ENCODE results near the gene THTPA.

Gene THTPA

DNA sequence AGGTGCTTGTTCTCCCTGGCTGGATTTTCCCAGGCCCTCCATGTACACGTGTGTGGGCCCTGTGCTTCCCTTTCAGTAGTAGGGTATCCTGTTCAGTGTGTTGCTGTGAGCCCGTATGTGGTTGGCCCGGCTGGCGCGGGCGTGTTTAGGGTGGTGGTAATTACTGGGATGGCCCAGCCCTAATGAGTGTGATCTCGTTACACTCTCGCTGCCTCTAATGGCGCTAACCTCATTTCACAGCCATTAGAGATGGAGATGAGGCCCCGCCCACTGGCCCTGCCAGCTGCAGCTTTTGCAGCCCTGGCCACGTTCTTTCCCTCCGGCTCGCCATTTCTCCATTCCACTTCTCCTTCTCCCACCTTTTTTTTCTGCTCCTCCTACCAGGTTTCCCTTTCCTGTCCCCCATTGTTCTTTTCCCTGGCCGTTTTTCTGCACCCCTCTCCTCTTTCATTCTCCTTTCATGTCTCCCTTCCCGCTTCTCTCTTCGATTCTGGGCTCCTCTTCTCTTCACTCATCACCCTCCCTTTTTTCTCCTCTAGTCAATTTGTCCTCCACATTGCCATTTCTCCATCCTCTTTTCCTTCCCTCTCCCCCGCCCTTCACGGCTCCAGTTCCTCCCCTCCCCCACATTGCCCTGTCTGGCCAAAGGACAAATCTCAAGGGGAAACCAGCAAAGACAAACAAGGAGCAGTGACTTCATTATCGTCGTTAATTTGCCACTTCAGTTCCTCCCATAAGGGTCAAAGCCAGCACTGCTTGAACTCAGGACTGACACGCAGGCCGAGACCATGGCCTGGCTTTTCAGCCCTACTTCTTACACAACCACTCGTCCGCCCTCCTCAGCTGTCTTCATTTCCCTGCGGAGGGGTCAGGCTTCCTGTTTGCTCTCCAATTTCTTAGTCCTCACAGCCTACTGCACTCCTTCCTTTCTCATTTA is 11.3 kb upstream of the THTPA start:
- WGBS (ENCODE audit: insufficient coverage, insufficient read length) = no CpG with 5 or more reads among the region's 25 CpGs

DNA sequence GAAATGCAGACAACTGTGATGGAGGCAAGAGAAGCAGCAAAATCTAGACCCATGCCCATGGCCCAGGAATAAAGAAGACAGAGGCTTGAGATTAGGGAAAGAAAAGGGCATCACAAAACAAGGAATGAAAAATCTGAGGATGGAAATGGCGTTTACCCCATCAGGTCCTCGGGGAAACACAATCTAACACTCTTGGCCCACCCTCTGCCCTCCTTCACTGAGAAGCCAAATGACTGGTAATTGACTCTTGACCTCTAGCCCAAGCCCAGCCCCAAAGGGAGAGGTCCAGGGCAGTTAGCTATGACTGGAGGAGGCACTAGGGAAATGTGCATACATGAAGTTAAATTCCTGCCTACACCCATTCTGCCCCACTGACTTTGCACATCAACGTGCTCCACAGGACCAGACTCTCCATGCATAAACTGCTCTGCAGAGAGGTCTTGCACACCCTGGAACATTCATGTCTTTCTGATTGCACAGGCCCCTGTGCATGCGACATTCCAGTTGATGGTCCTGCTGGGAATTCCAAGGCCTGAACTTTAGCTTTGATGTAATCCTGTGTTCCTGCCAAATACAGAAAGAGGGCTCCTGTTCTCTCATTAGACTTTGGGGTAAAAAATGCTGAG is 10.2 kb upstream of the THTPA start:
- Histone ChIP-seq H3K27me3 (ENCODE audit: control insufficient read depth, insufficient read depth, low read length) (no peaks in the 10 kb centered on the region), H3K4me3 (ENCODE audit: low read length) (no peak overlapping the region), H3K9me3 (ENCODE audit: control insufficient read depth, insufficient read depth, low read length) (no peaks in the 10 kb centered on the region), H3K27ac (ENCODE audit: low read length) (peak overlapping the region; percentile 60), H3K36me3 (ENCODE audit: control insufficient read depth, insufficient read depth, low read length) (0 out of 2 replicates have a peak, but pooled peaks cover 3% of the 10 kb centered on the region), H3K4me1 (ENCODE audit: control insufficient read depth, insufficient read depth, low read length) (peaks cover 23% of the 10 kb centered on the region)
- DNase-seq (ENCODE audit: low read depth, low spot score) = no peak
- no CpG with 5 or more reads among the region's 4 CpGs for WGBS (ENCODE audit: insufficient coverage, insufficient read length)

More for the DNA sequence above, 11.3 kb upstream of the THTPA start:
- peak overlapping the region; percentile 60 for H3K27ac ChIP-seq (ENCODE audit: low read length)
- no peaks in the 10 kb centered on the region for H3K27me3 ChIP-seq (ENCODE audit: control insufficient read depth, insufficient read depth, low read length)
- peaks cover 22% of the 10 kb centered on the region for H3K4me1 ChIP-seq (ENCODE audit: control insufficient read depth, insufficient read depth, low read length)
- H3K36me3 ChIP-seq (ENCODE audit: control insufficient read depth, insufficient read depth, low read length) = 0 out of 2 replicates have a peak, but pooled peaks cover 3% of the 10 kb centered on the region
- no peak for DNase-seq (ENCODE audit: low read depth, low spot score)
- H3K9me3 ChIP-seq (ENCODE audit: control insufficient read depth, insufficient read depth, low read length) = no peaks in the 10 kb centered on the region
- H3K4me3 ChIP-seq (ENCODE audit: low read length) = no peak overlapping the region

DNA sequence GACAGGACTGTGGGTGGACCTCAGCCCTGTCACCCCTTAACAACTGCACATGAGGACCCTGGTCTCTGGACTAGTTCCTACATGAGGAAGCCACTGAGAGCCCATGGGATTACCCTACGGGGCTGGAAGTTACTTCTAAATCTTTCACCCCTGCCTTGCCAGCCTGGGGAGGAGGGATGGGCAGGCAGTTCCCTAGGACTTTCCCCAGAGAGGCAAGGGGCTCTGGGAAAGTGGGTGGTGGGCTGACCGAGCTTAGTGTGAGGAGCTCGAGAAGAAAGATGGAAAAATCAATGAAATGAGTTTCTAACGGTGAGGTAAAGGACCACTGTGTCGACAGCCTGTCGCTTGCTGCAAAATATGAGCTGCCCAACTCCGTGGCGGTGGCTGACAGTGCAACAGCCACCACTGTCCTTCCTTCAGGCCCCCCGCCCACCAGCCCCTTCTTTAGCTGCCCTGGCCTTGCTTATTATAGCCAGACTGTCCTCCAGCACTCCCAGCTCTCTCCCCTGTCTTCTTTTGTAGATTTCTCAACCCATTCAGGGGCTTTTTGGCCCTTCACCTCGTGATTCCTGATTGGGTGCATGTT is 9.5 kb upstream of the THTPA start:
- DNase-seq (ENCODE audit: low read depth, low spot score) = no peak
- Histone ChIP-seq H3K4me1 (ENCODE audit: control insufficient read depth, insufficient read depth, low read length) (peaks cover 23% of the 10 kb centered on the region), H3K9me3 (ENCODE audit: control insufficient read depth, insufficient read depth, low read length) (no peaks in the 10 kb centered on the region), H3K27ac (ENCODE audit: low read length) (no peak overlapping the region), H3K27me3 (ENCODE audit: control insufficient read depth, insufficient read depth, low read length) (no peaks in the 10 kb centered on the region), H3K36me3 (ENCODE audit: control insufficient read depth, insufficient read depth, low read length) (0 out of 2 replicates have a peak, but pooled peaks cover 3% of the 10 kb centered on the region), H3K4me3 (ENCODE audit: low read length) (no peak overlapping the region)
- no CpG with 5 or more reads among the region's 10 CpGs for WGBS (ENCODE audit: insufficient coverage, insufficient read length)

DNA sequence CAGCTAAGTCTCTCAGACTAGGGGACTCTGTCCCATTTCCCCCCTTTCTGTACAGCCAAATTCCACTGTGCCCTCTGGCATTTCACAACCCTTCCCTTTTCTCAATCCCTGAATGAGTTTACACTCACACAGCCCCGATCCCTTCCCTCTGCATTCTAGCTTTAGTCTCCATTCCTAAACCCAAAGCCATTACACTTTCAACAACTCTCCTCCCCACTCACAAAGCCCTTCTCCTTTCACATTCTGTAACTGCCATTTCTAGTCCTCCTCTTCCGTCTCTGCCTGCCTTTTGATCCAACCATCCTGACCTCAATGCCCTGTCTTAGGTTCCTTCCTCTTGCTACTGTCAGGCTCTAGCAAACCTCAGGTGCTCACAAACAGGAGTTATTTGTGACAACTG is 8.1 kb upstream of the THTPA start:
- no CpG with 5 or more reads among the region's 2 CpGs for WGBS (ENCODE audit: insufficient coverage, insufficient read length)
- Histone ChIP-seq H3K27ac (ENCODE audit: low read length) (no peak overlapping the region), H3K9me3 (ENCODE audit: control insufficient read depth, insufficient read depth, low read length) (no peaks in the 10 kb centered on the region), H3K27me3 (ENCODE audit: control insufficient read depth, insufficient read depth, low read length) (no peaks in the 10 kb centered on the region), H3K36me3 (ENCODE audit: control insufficient read depth, insufficient read depth, low read length) (0 out of 2 replicates have a peak, but pooled peaks cover 3% of the 10 kb centered on the region), H3K4me1 (ENCODE audit: control insufficient read depth, insufficient read depth, low read length) (peaks cover 22% of the 10 kb centered on the region), H3K4me3 (ENCODE audit: low read length) (no peak overlapping the region)
- DNase-seq (ENCODE audit: low read depth, low spot score) = no peak

DNA sequence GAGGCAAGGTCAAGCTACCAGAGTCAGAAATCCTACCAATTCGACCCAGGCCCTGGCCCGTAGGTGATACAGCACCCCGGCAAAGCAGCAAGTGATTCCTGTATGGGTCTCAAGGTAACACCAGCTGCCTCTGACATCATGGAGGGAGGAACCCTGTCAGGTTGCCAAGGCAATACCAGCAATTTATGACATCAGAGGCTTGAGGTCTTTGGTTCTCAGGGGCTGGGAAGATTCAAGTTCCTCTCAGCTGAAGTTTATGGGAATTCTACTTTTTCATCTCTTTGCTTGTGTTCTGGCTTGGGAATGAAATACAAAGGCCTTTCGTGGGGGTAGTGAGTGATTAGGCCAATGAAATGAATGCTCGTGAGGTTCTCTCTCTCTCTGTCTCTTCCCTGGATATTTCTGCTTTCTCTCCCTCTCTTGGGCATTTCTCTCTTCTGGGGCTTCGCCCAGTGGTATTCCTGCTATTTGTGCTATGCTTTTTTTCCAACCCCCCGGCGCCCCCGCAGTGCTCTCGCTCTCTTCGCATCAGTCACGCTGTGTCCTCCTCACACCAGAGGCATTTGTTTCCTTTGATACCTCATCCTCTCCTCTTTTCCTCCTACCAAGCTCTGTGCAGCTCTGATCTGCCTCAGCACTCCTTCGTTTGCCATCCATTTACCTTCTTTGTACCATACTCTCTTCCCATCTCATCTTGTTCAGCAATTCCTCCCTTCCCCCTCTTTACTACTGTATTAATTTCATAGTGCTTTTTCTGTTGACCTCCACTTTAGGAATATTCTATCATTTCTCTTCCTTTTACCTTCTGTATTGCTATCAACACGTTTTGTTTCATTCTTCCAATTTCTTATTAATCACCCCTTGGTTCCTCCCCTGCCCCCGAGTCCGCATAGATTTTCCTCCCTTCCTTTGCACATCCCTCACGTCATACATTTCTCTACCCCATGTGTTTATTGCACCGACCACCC is 7.4 kb upstream of the THTPA start:
- H3K4me1 ChIP-seq (ENCODE audit: control insufficient read depth, insufficient read depth, low read length) = peaks cover 20% of the 10 kb centered on the region
- no peak overlapping the region for H3K4me3 ChIP-seq (ENCODE audit: low read length)
- H3K9me3 ChIP-seq (ENCODE audit: control insufficient read depth, insufficient read depth, low read length) = no peaks in the 10 kb centered on the region
- WGBS (ENCODE audit: insufficient coverage, insufficient read length) = 100% methylated on average over 2 of the region's 18 CpGs
- H3K27me3 ChIP-seq (ENCODE audit: control insufficient read depth, insufficient read depth, low read length) = no peaks in the 10 kb centered on the region
- no peaks in the 10 kb centered on the region for H3K36me3 ChIP-seq (ENCODE audit: control insufficient read depth, insufficient read depth, low read length)
- H3K27ac ChIP-seq (ENCODE audit: low read length) = no peak overlapping the region
- DNase-seq (ENCODE audit: low read depth, low spot score) = no peak

DNA sequence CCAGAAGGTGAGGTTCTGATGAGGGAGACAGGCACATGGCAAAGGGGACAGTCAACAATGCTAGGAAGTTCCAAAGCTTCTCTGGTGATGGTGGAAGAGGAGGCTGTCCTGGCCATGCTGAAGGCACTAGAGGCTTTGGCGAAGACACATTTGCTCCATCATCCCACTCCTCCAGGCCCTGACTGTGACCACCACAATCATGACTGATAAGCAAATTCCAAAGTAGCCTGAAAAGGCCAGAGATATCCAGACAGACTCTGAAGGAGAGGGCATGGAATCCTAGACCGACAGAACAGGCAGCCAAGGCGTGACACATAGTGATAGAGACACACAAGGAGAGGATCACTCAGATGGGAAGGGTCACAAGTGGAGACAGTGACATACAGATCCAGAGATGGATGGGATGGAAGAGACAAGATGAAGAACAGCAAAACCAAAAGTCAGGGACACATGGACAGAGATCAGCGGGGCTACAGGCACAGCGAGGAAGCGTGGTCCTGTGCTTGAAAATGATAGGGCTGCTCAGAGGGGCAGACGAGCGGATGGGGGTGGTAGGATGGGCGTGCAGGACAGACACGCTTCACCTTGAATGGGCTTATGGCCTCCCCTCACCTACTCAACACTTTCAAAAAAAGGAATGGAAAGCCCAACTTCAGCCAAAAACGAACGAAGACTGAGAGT is 5.8 kb upstream of the THTPA start:
- Histone ChIP-seq H3K4me1 (ENCODE audit: control insufficient read depth, insufficient read depth, low read length) (peaks cover 20% of the 10 kb centered on the region), H3K36me3 (ENCODE audit: control insufficient read depth, insufficient read depth, low read length) (no peaks in the 10 kb centered on the region), H3K4me3 (ENCODE audit: low read length) (peak overlapping the region; percentile 51; the same call in 1 of the 2 replicates), H3K27ac (ENCODE audit: low read length) (no peak overlapping the region), H3K9me3 (ENCODE audit: control insufficient read depth, insufficient read depth, low read length) (no peaks in the 10 kb centered on the region), H3K27me3 (ENCODE audit: control insufficient read depth, insufficient read depth, low read length) (no peaks in the 10 kb centered on the region)
- no peak for DNase-seq (ENCODE audit: low read depth, low spot score)
- WGBS (ENCODE audit: insufficient coverage, insufficient read length) = no CpG with 5 or more reads among the region's 12 CpGs

DNA sequence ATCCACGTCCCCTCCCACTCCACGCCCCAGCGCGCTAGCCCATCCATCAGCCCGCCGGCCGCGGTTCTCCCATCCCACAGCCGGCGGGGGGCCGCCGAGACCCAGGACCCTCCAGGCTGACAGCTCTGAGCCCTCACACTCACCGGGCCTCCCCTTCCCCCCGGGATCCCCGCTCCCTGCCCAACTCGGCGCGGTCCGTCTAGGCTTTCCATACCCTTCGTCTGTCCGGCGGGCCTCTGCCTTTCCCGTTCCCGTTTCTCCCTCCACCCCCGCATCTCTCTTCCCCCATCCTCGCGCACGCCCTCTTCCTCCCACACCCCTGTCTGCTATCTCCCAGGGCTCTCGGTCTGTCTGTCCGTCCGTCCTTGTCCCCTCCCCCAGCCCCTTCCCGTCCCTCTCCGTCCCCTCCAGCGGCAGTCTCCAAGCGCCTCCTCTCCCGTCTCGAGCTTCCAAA is 5.2 kb upstream of the THTPA start:
- Histone ChIP-seq H3K9me3 (ENCODE audit: control insufficient read depth, insufficient read depth, low read length) (no peaks in the 10 kb centered on the region), H3K36me3 (ENCODE audit: control insufficient read depth, insufficient read depth, low read length) (no peaks in the 10 kb centered on the region), H3K4me1 (ENCODE audit: control insufficient read depth, insufficient read depth, low read length) (peaks cover 16% of the 10 kb centered on the region), H3K4me3 (ENCODE audit: low read length) (peak overlapping the region; percentile 51), H3K27ac (ENCODE audit: low read length) (no peak overlapping the region), H3K27me3 (ENCODE audit: control insufficient read depth, insufficient read depth, low read length) (no peaks in the 10 kb centered on the region)
- DNase-seq (ENCODE audit: low read depth, low spot score) = no peak
- WGBS (ENCODE audit: insufficient coverage, insufficient read length) = no CpG with 5 or more reads among the region's 37 CpGs

DNA sequence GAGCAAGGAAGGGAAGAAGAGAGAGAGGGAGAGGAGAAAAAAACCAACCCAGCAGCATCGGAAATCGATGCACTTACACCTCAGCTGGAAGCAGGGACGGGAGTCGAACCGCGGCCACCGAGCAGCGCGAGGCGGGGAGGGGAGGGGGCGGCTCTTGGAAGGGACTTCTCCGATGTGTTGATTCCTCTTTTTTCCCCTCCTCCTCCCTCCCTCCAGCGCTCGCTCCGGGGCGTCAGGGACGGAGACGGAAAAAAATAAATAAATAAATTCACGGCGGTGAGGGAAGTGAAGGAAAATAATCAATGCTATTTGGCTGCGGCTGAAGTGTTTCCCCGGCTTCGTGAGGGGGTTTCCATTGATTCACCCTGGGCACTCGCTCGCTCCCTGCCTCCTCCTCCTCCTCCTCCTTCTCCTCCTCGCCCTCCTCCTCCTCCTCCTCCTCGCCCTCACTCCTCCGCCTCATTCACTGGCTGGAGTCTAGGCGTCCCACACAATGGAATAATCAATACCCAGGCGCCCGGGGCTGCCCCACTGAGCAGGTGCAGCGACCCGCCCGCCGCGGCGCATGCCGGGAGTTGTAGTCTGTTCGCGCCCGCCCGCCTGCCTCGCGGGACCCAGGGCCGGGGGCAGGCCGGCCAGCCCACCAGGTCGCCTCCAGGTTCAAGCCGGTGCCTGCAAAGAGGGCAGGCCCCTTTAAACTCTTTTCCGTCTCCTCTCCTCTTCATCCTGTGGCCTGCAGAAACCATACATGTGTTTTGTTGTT is 4.6 kb upstream of the THTPA start, which contains the start of gene ZFHX2:
ZFHX2 (minus strand) TSS at position 500 of the 763 bp plus-strand sequence. CDS start 16,440 bp downstream, outside the sequence.
- H3K27me3 ChIP-seq (ENCODE audit: control insufficient read depth, insufficient read depth, low read length) = no peaks in the 10 kb centered on the region
- no peak within 1 kb of the TSS for H3K27ac ChIP-seq (ENCODE audit: low read length)
- peak; percentile 66 for DNase-seq (ENCODE audit: low read depth, low spot score)
- peaks cover 14% of the 10 kb centered on the region for H3K4me1 ChIP-seq (ENCODE audit: control insufficient read depth, insufficient read depth, low read length)
- WGBS (ENCODE audit: insufficient coverage, insufficient read length) = no CpG with 5 or more reads among the region's 49 CpGs
- H3K4me3 ChIP-seq (ENCODE audit: low read length) = peak within 1 kb of the TSS; percentile 51
- H3K36me3 ChIP-seq (ENCODE audit: control insufficient read depth, insufficient read depth, low read length) = no peaks in the 10 kb centered on the region
- no peaks in the 10 kb centered on the region for H3K9me3 ChIP-seq (ENCODE audit: control insufficient read depth, insufficient read depth, low read length)

DNA sequence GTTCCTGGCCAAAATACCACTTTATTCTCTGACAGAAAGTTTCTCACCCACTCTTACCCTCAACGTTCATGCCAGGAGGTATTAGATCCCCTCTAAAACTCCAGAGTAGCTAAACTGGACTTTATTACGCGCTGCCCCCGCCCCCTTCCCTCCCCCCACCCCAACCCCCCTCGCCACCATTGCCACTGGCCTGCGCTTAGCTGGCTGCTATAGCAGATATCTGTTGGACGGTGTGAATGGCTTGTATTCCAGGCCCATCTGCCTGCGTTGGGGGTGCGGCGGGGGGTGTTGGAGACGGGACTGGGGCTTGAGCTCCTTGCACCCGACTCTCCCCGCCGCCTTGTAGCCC is 564 bp upstream of the THTPA start:
- WGBS (ENCODE audit: insufficient coverage, insufficient read length) = no CpG with 5 or more reads among the region's 14 CpGs
- Histone ChIP-seq H3K27ac (ENCODE audit: low read length) (no peak overlapping the region), H3K36me3 (ENCODE audit: control insufficient read depth, insufficient read depth, low read length) (0 out of 2 replicates have a peak, but pooled peaks cover 9% of the 10 kb centered on the region), H3K4me3 (ENCODE audit: low read length) (peak overlapping the region; percentile 73; the same call in 1 of the 2 replicates), H3K27me3 (ENCODE audit: control insufficient read depth, insufficient read depth, low read length) (no peaks in the 10 kb centered on the region), H3K4me1 (ENCODE audit: control insufficient read depth, insufficient read depth, low read length) (peaks cover 5% of the 10 kb centered on the region), H3K9me3 (ENCODE audit: control insufficient read depth, insufficient read depth, low read length) (no peaks in the 10 kb centered on the region)
- no peak for DNase-seq (ENCODE audit: low read depth, low spot score)
